HG02623 (cell line): ENCODE measurements around the gene PPP1R1B.

Source experiments
- ATAC-seq: cut with Tn5 transposase; IDR thresholded peaks from one replicate; pipeline ENCODE4 v1.9.1; 2021; ENCODE audit warnings: moderate library complexity; ENCODE audit not compliant: unreplicated experiment

Gene PPP1R1B

GRCh38 chr17:39631403-39631802 is 4.7 kb downstream of the PPP1R1B start:
- no peak for ATAC-seq

- ATAC-seq: no peak
Observed at GRCh38 chr17:39632153-39632941, 5.6 kb downstream of the PPP1R1B start.

GRCh38 chr17:39633570-39634183 is 6.9 kb downstream of the PPP1R1B start:
- ATAC-seq: no peak

- ATAC-seq: no peak
Observed at GRCh38 chr17:39634384-39634871, 7.7 kb downstream of the PPP1R1B start.

GRCh38 chr17:39635614-39636176 is 8.9 kb downstream of the PPP1R1B start:
- ATAC-seq: no peak

GRCh38 chr17:39636587-39636926 is 9.8 kb downstream of the PPP1R1B start:
- peak; percentile 12 for ATAC-seq

- peak; percentile 88 for ATAC-seq
Observed at GRCh38 chr17:39636927-39637736, 10.4 kb downstream of the PPP1R1B start, which contains the start of gene STARD3. Gene STARD3, plus strand, starts transcription at chr17:39637144. Its CDS starts 16,388 bp downstream, at chr17:39653532.

GRCh38 chr17:39638317-39638716 is 11.6 kb downstream of the PPP1R1B start:
- ATAC-seq: no peak

- no peak for ATAC-seq
Observed at GRCh38 chr17:39639043-39639442, 12.3 kb downstream of the PPP1R1B start.

GRCh38 chr17:39639566-39640458 is 13.1 kb downstream of the PPP1R1B start:
- no peak for ATAC-seq

GRCh38 chr17:39640591-39641031 is 13.9 kb downstream of the PPP1R1B start:
- no peak for ATAC-seq

- ATAC-seq: no peak
Observed at GRCh38 chr17:39641097-39641496, 14.3 kb downstream of the PPP1R1B start.

GRCh38 chr17:39641883-39642282 is 15.1 kb downstream of the PPP1R1B start:
- no peak for ATAC-seq

GRCh38 chr17:39642291-39643074 is 15.7 kb downstream of the PPP1R1B start:
- ATAC-seq: no peak

- no peak for ATAC-seq
Observed at GRCh38 chr17:39643271-39643670, 16.5 kb downstream of the PPP1R1B start.

- ATAC-seq: no peak
Observed at GRCh38 chr17:39647256-39647655, 20.5 kb downstream of the PPP1R1B start.

GRCh38 chr17:39648616-39649366 is 22.0 kb downstream of the PPP1R1B start:
- ATAC-seq: no peak

- ATAC-seq: no peak
Observed at GRCh38 chr17:39650121-39650579, 23.4 kb downstream of the PPP1R1B start.
